ENCODE measurements around the gene RBBP8.
"Not testable (repeated sequence)": the region's sequence is repeated elsewhere in the genome, so short reads cannot be mapped to it uniquely, and the experiment has no call there.

The RBBP8 gene

DNA sequence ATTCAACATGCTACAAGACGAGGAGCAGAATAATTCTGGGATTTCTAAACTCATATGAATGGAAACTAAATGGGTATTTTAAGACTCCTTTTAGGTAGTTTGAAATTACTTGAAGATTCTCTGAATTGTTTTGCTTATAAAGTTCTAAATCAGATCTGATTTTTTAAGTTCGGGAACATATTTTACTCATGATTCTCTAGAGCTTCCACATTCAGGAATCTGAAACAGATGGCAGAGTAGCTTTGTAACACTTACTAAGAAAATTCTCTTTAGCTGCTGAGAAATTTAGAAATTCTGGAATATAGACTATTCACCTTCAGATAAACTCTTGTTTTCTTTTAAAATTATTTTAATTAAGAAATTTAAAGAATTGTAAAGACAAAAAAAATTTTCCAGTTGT, 13.7 kb downstream of the RBBP8 start:
- no peak for DNase-seq

DNA sequence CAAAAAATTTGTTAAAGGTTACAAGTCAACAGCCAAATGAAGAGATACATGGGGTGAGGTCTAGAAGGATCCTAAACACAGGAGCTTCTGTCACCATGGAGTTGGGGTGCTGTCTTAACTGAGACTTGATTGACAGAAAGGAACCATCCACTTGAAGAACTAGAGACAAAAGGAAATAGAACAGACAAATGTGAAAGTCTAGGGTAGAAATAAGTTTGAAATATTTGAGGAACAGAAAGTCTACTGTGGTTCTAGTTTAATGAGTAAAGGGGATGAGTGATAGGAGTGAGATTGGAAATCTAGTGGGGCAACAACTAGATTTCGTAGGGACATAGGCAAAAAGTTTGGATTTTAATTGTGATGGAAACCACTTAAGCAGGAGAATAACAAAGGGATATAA, 18.7 kb downstream of the RBBP8 start:
- DNase-seq: no peak

DNA sequence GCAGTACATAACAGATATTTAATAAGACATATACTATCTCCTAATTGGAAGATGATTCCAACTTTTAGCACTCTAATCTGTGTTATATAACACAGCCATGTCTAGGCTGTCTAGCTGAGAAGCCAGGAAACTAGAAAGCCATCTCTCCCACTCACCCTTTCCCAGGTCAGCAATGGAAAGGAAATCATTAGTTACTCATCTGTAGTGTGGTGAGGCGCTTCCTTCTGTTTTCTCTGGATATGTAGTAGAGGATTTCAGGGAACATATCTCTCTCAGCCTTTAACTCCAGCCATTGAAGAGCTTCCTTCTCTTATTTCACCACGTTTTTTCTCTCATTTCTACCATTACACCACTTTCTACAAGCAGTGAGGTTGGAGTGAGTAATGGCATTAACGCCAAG, 19.4 kb downstream of the RBBP8 start:
- no peak for DNase-seq

DNA sequence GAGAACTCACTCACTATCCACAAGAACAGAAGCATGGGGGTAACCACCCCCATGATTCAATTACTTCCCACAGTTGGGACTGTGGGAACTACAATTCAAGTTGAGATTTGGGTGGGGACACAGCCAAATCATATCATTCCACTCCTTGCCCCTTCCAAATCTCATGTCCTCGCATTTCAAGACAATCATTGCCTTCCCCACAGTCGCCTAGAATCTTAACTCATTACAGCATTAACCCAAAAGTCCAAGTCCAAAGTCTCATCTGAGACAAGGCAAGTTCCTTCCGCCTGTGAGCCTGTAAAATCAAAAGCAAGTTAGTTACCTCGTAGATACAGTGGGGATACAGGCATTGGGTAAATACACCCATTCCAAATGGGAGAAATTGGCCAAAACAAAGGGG, 20.9 kb downstream of the RBBP8 start:
- not testable (repeated sequence) for DNase-seq

DNA sequence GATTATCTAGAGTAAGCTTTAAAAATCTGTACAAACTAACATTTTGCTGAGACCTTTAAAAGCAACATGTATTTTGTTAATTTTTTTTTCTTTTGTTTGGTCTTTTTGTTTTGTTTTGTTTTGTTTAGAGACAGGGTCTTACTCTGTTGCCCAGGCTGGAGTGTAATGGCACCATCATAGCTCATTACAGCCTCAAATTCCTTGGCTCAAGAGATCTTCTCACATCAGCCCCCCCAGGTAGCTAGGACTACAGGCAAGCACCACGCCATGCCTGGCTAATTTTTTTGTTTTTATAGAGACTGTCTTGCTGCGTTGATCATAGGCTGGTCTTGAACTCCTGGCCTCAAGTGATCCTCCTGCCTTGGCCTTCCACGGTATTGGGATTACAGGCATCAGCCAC, 23.1 kb downstream of the RBBP8 start:
- no peak for DNase-seq

DNA sequence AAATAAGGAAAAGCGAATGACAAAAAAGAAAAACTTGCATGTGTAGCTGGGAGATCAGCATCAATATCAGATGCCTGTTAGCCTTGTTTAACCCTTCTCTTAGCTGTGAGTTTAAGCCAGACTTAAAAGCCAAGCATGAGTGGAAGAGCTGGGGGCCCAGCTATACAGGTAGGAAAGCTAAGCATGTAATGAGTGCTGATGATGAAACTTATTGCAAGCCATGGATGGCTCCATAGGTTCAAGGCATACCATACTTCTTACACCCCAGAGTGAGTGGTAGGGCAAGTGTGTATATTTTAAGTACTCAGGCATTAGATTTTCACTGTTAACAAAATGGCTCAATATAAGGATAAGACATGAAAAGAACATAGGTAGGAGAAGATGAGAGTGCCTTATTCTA, 28.0 kb downstream of the RBBP8 start:
- no peak for DNase-seq

DNA sequence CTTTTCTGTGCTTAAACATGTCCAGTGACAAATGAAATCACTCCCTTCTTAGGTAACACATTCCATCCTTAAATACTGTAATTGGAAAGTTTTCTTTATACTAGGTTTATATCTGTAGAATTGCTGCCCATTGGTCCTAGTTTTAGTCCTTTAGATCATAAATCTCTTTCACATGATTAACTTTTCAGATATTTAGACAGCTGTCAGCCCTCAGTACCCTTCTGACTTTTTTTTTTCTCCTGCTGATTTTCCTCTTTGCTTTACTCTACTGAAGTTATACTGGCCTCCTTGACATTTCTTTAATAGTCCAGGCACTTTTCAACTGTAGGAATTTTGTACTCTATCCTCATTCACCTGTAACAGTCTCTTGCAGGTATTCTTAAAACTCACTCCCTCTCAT, 28.9 kb downstream of the RBBP8 start:
- no peak for DNase-seq

DNA sequence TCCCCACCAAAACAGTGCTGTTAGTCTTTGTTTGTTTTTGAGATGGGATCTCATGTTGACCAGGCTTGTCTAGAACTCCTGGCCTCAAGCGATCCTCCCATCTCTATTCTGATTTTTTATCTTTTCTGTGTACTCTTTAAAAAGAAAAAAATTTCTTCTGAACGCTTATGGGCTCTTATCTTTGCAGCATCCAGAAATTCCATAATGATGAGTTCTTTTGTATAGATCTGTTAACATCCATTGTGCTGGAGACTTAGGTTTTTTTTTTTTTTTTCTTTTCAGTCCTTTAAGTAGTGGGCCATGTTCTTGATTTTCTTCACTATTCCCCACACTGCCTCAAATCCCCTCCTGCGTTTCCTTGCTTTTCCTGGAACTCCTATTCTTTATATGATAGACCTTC, 31.0 kb downstream of the RBBP8 start:
- no peak for DNase-seq

DNA sequence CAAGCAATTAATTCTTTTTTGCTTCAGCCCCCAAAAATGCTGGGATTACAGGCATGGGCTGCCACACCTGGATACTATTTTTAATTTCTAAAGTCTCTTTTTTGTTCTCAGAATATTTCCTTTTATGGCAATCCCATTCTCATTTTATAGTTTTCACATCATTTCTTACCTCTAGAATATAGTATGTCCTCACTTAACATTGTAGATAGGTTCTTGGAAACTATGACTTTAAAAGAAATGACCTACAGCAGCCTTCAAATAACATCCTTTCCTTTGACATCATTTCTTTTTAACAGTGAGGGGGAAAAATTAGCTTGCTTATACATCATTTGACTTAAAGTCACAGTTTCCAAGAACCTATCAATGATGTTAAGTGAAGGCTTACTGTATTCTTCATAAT, 31.6 kb downstream of the RBBP8 start:
- no peak for DNase-seq

DNA sequence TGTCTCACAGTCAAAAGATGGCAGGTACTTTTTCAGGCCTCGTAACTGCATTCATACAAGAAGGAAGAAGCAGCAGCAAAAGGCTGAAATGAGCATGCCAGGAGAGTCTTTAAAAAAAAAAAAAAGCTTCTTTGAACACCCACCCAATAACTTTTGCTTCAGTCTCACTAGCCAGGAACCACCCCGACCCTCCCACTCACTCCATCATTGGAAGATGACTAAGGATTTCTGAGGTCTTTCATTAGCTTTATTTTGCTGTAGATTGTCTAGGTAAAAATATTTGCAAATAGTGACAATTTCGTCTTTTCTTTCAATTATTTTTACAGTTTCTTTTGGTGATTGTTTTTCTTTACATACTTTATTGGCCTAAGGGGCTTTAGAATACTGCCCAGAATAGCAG, 37.9 kb downstream of the RBBP8 start:
- no peak for DNase-seq

DNA sequence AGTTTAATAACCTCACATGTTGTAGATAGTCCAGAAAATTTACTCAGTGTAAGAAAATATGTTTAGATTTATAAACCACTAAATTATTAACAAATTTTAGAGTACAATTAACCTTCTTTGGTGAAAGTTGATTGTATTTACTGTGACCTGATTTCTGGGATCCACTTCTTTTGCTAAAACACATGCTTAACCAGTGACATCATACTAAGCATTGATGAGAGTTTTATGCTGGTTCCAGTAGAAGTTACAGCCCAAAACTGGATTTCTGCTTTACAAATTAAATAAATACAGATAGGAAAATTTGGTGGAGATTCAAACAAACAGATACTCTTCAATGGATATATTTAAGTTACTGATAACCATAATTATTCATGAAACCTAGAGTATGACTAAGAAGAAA, 40.9 kb downstream of the RBBP8 start:
- DNase-seq: no peak

DNA sequence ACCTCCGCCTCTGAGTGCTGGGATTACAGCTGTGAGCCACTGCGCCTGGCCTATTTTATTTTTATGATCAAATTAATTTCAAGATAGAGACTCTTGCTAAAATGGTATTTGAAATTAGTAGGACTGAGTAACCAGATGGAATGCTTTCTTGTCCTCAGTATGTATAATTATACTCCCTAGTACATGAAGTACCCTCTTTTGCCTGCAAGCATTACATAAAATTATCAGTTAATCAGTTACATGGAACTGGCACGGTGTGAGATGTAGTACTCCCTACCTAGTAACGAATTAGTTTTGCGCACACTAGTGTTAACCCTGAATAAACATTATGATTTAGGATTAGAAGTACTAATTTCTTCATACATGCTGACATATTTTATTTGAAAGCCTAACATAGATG, 41.6 kb downstream of the RBBP8 start:
- no peak for DNase-seq

DNA sequence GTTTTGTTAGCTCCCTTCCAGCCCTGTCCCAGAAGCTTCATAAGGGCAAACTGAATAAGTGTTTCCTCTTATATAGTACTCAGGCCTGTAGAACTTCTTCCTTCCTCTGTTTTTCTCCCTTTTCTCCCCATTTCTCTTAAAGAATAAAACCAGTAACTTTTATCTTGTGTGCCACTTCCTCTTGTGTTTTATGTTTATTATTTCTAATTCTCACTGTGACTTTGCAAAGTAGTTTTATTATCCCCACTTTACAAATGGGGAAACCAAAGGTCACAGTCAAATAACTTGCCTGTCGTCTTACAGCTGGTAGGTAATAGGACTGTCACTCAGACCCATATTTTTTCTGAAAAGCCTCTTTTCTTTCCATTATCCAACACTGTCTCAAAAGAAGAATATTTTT, 42.4 kb downstream of the RBBP8 start:
- DNase-seq: no peak

DNA sequence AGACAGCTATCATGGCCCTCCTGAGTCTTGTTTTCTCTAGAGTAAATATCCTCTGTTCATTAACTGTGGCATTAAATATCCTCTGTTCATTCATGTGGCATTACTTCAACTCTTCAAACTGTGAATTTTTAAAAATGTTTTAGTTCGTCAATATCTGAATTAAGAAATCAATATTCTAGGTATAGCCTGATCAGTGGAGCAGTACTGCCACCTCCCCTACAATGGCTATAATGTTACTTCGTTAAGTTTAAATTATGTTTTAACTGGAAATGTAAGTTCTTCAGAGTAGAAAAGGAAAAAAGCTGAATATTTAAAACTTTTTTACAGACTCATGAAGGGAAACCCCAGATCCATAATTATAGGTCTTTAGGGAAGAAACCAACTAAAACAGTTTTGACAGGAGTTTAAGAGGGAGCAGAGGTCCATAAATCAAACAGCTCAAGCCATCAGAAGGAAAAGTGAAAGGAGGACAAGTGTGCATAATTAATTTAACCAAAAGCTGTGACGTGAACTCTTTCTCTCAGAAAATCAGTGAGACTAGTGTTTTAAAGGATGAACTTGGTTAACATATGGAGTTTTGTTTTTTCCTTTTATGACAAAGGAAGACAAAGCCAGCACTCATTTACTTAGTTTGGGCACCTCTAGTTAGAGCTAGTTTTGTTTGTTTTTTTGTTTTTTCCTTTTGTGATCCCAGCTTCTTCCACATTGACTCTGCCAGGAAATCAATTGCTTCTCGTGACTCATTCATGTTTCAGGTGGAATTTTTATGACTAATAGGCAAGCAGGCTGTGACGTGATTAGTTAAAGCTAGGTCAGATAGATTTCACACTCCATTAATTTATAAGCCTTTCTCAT, 44.9 kb downstream of the RBBP8 start:
- no peak for DNase-seq

DNA sequence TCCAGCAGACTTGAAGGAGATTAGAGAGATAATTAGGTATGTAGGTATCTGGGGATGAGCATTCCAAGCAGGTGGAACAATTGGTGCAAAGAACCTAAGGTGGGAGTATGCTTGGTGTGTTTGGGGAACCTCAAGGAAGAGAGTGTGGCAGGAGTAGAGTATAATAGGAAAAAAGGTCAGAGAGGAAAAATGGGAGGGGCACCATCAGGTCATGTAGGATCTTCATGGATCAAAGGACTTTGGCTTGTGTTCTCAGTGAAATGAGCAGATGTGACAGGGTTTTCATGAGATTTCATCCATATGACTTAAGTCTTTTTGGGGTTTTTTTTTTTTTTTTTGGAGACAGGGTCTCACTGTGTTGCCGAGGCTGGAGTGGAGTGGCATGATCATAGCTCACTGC, 47.3 kb downstream of the RBBP8 start:
- DNase-seq: no peak

DNA sequence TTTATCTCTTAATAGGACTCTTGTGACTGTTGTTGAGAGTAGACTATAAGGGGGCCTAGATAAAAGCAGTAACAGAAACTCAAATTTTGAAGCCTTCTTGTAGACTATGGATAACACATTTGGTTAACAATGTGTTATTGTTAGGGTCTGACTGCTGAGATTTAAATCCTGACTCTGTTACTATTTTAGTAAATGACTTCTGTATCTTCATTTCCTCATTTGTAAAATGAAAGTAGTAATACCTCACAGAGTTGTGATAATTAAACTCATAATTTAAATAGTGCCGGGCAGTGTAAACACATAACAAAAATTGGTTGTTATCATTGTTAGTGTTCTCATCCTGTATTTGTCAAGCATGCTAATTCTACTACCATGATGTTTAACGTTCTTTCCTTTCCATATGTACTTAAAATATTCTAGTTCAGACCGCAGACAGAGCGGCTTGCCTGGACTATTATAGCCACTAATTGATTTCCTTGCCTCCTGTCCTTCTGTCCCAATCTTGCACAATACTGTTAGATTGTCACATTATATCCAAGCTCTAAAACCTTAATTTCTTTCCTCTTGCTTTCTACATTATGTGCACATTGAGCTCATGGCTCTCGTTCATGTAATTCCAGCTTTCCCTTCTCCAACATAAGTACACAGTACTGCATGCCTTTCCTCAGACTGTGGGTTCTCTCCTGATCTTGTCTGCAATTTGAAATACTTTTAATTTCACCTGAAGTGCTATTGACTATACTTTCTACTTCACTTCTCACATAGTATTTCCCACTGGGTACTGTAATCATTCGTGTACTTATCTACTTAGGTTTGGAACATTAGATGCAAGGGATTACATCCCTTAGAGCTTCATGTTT, 48.4 kb downstream of the RBBP8 start:
- DNase-seq: no peak

DNA sequence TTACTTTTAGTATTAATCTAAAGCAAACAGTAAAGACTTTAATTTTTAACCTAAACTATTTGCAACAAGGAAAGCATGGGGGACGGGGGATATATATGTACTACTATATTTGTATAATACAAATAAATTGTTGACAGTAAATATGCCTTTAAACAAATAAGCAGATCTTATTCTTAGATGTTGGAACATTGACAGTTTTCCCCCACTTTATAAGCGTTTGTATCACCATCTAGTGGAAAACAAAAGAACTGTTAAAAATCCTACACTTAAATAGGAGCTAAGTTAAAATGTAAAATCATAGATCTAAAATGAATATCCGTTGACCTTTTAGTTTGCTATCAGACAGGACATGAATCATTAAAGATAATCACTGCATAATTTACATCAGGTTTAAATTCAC, 50.0 kb downstream of the RBBP8 start:
- no peak for DNase-seq

DNA sequence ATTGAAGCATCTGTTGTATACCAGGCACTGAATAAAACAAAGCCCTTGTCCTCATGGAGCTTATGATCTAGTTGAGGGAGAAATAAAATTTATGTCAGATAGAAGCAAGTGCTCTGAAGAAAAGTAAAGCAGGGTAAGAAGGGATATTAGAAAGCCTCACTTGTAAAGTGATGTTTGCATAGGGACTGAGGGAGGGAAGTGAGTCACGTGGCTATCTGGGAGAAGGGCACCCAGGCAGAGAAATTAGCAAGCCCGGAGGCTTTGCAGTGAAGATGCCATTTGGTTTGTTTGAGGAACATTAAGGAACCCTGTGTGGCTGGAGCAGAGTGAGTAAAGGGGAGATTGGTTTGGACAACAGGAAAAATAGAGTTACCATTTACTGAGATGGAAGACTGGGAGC, 52.1 kb downstream of the RBBP8 start:
- DNase-seq: no peak

DNA sequence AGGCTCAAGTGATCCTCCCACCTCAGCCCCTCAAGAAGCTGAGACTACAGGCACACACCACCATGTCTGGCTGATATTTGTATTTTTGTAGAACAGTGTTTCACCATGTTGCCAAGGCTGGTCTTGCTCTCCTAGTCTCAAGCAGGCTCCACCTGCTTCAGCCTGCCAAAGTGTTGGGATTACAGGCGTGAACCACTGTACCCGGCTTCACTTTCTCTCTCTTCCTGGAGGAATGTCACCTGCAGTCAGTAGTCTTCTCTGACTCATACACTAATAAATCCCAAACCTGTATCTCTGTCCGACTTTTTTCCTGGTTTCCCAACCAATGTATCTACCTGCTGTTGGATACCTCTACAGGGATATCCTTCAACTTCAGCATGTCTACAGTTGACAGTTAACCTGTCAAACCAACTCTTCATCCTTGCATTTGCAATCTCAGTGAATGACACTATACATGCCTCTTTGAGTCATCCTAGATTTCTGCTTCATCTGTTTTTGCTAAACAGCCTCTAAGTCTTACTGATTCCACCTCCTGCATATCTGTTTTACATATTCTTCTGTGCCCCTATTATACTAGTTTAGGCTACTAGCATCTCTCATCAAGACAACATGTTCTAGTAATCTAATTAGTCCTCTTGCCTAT, 54.5 kb downstream of the RBBP8 start:
- no peak for DNase-seq

DNA sequence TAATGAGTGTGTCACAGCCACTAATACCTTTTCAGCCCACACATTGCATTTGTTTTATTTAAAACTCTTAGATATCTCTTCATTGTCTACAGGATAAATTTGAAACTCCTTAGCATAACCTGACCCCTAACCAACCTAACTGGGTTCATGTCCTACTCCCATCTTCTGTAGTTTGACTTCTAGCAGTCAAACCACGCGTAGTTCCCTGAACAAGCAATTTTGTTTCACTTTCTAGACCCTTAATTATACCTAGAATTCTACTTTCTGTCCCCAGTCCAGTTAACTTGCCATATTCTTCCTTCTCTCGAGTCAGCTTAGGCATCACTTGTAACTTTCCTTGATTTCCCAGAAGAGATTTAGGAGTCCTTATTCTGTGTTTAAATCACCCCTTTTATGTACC, 55.1 kb downstream of the RBBP8 start:
- DNase-seq: no peak

DNA sequence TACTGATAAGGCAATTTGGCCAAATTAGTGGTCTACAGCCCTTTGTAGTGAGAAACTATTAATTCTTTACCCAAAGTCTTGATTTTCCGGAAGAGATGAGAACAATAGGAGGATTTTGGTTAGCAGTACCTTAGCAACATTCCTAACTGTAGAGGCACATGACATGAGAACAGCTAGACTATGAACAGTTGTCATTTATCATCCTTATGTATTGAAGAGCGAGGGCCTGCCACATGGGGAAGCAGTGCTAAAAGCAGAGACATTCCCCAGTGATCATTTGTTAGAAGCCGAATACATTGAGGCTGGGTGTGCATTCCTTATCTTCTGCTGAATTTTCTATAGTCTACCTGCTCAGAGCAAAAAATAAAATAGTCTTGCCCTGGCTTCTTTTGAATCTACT, 65.2 kb downstream of the RBBP8 start:
- DNase-seq: no peak

DNA sequence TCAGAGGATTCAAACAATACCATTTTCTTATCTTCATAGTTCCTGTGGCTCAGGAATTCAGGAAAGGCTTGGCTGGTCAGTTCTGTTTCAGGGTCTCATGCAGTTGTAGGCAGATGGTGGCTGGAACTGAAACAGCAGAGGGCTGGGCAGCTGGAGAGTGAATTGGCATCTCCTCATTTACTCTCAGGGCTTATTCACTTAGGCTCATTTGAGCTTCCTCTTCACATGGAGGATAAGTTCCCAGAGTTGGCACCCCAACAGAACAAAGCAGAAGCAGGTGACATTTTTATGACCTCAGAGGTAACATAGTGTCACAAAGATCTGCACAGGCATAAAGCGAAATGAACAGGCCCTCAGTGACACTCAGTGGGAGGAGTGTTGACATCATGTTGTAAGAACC, 66.1 kb downstream of the RBBP8 start:
- no peak for DNase-seq

DNA sequence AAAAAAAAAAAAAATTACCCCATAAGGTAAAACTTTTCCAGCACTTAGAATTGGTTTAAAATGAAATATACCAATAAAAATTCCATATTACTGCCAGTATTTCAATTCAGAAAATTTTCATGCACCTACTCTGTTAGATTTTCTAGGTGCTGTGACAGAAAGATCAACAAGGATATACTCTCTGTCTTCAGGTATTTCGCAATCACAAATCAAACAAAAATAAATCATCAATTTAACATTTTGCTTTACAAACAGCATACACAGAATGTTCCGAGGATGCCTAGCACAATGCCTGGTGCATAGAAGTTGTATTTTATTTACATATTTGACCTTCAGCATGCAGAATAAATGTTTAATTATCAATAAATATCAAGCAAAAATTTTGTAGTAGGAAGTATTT, 66.5 kb downstream of the RBBP8 start:
- no peak for DNase-seq

DNA sequence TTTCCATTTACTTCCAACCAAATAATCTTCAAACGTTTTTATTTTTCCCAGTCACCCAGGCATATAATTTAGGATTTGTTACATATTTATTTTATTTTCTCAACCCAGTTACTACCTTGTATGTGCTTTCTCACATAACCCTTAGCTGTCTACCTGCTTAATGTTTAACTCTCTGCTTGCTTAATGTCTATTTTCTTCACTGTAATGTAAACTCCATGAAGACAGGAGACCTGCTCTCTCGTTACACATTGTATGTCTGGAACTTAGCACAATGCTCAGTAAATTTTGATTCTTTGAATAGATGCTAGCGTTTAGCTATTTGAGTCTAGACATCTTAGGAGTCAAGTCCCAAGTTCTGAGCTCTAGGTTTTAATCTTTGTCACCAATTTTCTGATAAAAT, 70.2 kb downstream of the RBBP8 start:
- no peak for DNase-seq

Measured in activated CD8-positive, alpha-beta memory T cell treated with anti-CD3 and anti-CD28 coated beads, Interleukin-2, amount 50 U/mL, for 4 hours (primary cell).